Kidney epithelial cell (primary cell): ENCODE data around the gene RAPGEF4. TPM values are rescaled to one million over a fixed set of nuclear protein-coding genes. Genes with fewer than 3 reads are reported as not detected.
"Not testable (repeated sequence)": the region's sequence is repeated elsewhere in the genome, so short reads cannot be mapped to it uniquely, and the experiment has no call there.

Experiments
- DNase-seq: peaks from one replicate; pipeline ENCODE4 v3.0.0-alpha.2; 2010; ENCODE audit warnings: low read depth
- H3K27me3 ChIP-seq: 2 replicates; pipeline ENCODE4 v1.6.0; 2011; ENCODE audit warnings: low read length; ENCODE audit not compliant: control insufficient read depth, insufficient read depth
- H3K36me3 ChIP-seq: 2 replicates; pipeline ENCODE4 v1.5.1; 2011; ENCODE audit warnings: low read length; ENCODE audit not compliant: control insufficient read depth, insufficient read depth
- H3K4me3 ChIP-seq: 2 replicates; pipeline ENCODE4 v1.5.1; 2011; ENCODE audit warnings: low read depth, mild to moderate bottlenecking, control low read depth, low read length
- total RNA-seq: library from RNA; depleted of rRNA; stranded (reverse); fragments of >200 nt; gene quantifications from 2 replicates; pipeline ENCODE4 v1.2.3, GENCODE V29; 2015
- TF ChIP-seq, protein P1 (sequence below): IDR thresholded peaks from 2 replicates; pipeline ENCODE4 v1.5.1; 2011; ENCODE audit warnings: mild to moderate bottlenecking, moderate library complexity, low read length, control low read depth, inconsistent platforms; ENCODE audit not compliant: insufficient read depth, poor library complexity, severe bottlenecking

Gene RAPGEF4
- total RNA-seq, 1 donor from 2014 or later = 0.71 TPM

DNA sequence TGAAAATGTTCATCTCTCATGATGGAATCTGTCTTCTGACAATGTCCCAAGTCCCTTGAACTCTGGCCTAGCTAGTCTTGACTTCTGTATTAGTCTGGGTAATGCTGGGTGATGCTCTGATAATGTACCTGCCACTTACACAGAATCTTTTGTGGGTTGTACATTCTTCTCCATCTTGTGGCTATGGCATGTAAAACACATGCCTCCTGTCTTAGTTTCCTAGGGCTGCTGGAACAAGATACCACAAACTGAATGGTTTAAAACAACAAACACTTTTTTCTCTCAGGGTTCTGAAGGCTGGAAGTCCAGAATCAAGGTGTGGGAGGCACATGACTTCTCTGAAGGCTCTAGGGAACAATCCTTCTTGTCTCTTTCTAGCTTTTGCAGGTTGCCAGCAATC, 57.1 kb downstream of the RAPGEF4 start:
- Histone ChIP-seq H3K4me3 (no peak overlapping the region), H3K27me3 (no peaks in the 10 kb centered on the region), H3K36me3 (no peaks in the 10 kb centered on the region)
- DNase-seq = no peak
- TF ChIP-seq, protein P1, sequence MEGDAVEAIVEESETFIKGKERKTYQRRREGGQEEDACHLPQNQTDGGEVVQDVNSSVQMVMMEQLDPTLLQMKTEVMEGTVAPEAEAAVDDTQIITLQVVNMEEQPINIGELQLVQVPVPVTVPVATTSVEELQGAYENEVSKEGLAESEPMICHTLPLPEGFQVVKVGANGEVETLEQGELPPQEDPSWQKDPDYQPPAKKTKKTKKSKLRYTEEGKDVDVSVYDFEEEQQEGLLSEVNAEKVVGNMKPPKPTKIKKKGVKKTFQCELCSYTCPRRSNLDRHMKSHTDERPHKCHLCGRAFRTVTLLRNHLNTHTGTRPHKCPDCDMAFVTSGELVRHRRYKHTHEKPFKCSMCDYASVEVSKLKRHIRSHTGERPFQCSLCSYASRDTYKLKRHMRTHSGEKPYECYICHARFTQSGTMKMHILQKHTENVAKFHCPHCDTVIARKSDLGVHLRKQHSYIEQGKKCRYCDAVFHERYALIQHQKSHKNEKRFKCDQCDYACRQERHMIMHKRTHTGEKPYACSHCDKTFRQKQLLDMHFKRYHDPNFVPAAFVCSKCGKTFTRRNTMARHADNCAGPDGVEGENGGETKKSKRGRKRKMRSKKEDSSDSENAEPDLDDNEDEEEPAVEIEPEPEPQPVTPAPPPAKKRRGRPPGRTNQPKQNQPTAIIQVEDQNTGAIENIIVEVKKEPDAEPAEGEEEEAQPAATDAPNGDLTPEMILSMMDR = no peak

DNA sequence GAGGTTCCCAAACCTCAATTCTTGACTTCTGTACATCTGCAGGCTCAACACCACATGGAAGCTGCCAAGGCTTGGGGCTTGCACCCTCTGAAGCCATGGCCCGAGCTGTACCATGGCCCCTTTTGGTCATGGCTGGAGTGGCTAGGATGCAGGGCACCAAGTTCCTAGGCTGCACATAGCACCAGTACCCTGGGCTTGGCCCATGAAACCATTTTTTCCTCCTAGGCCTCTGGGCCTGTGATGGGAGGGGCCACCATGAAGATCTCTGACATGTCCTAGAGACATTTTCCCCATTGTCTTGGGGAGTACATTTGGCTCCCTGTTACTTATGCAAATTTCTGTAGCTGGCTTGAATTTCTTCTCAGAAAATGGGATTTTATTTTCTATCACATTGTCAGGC, 67.7 kb downstream of the RAPGEF4 start:
- DNase-seq, H3K27me3 ChIP-seq: not testable (repeated sequence)

DNA sequence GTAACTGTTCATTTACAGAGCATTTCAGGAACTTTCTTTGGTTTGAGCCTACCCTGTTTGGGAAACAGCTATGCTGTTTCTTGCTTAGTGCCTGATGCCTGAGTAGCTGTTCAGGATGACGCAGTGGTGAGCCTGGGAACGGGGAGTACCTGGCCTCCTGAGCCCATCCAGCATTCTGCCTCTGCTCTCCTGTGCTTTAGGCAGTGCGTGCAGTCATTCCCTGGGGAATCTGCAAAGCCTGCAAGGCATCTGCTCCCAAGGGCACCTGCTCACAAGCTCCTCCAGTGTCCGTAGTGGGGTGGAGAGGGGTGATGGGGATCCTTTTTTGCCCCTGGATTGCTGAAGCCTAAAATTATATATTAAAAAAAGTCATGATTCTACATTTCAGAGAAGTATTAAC, 68.8 kb downstream of the RAPGEF4 start:
- DNase-seq = no peak
- H3K36me3 ChIP-seq = no peaks in the 10 kb centered on the region

More for the DNA sequence above, 67.7 kb downstream of the RAPGEF4 start:
- H3K4me3 ChIP-seq, H3K36me3 ChIP-seq: not testable (repeated sequence)

DNA sequence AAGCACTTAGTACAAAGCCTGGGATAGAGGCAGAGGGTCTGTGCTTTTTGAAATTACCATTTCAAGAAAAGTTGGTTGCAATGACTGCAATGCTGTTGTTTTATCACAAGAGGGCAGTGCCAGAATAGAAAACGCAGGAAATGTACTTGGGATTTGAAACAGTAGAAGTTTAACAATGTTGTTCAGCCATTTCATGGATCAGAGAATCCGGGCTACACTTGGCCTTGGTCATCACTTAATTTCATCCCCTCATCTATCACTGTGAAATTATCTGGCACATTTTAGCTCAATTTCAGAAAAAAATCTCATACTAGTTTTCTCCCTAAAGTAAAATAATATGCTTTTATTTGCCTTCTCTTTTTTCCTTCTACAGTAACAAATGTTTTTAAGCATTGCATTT, 70.8 kb downstream of the RAPGEF4 start:
- TF ChIP-seq, protein P1 = peak; percentile 89
- H3K4me3 ChIP-seq = no peak overlapping the region
- no peaks in the 10 kb centered on the region for H3K27me3 ChIP-seq
- H3K36me3 ChIP-seq = no peaks in the 10 kb centered on the region
- DNase-seq = no peak

More for the DNA sequence above, 68.8 kb downstream of the RAPGEF4 start:
- no peaks in the 10 kb centered on the region for H3K27me3 ChIP-seq
- TF ChIP-seq, protein P1 = no peak
- H3K4me3 ChIP-seq = no peak overlapping the region

DNA sequence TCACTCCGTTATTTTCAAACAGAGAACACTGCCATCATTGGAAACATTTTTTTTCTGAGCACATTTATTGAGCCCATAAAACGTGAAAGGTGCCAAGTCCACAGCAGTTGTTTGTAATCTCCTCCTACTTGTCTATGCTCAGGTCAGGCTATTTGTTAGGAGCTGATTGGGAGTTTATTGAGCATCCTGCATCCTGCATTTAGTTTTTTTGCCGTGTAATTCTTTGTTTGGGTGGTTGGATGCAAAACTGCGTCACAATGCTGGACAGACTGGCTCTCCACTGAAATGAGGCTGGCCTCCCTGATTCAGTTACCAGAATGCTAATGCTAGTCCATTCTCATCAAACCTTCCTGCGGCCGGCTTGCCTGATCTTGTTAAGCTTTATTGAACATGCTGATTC, 71.4 kb downstream of the RAPGEF4 start:
- DNase-seq = no peak
- TF ChIP-seq, protein P1 = no peak
- Histone ChIP-seq H3K27me3 (no peaks in the 10 kb centered on the region), H3K4me3 (no peak overlapping the region), H3K36me3 (no peaks in the 10 kb centered on the region)

DNA sequence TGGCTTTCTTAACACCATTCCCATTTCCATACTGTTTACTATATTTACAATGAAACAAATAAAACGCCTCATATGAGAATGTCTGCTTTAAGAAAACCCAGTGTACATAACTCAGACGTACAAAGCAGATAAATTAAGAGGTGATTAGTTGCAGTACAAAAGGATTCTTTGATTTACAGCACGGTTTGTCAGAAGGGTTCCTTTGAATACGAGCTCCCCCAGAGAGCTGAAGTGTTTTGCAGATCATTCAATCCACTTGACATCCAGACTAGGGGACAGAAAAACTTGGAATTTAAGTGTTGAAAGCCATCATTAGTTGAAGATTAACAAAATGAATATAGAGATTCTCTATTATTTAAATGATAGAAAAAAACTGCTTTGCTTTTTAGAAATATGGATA, 72.5 kb downstream of the RAPGEF4 start:
- no peak for DNase-seq

More for the DNA sequence above, 72.5 kb downstream of the RAPGEF4 start:
- H3K36me3 ChIP-seq = no peaks in the 10 kb centered on the region
- TF ChIP-seq, protein P1 = no peak
- no peak overlapping the region for H3K4me3 ChIP-seq
- H3K27me3 ChIP-seq = no peaks in the 10 kb centered on the region
